Stimulated activated effector memory CD8-positive, alpha-beta T cell treated with anti-CD3 and anti-CD28 coated beads, Interleukin-12 subunit alpha, Interleukin-12 subunit beta, amount 100 ng/mL, for 72 hours (primary cell): ENCODE results near the gene GALNT7.

Source experiments
- ATAC-seq: fragments of 150-1000 bp; cut with Tn5 transposase; 2 replicates; pipeline ENCODE4 v1.10.0; 2021
- DNase-seq, 2 donors: peaks; one replicate each; pipeline ENCODE4 v3.0.0; 2021 to 2022; ENCODE audit warnings: low spot score in 2 of 2
- H3K27ac Mint-ChIP-seq: one replicate; pipeline ENCODE4 v1.8.0; 2022; ENCODE audit warnings: mild to moderate bottlenecking, mixed read lengths
- H3K36me3 Mint-ChIP-seq: one replicate; pipeline ENCODE4 v1.8.0; 2022; ENCODE audit warnings: mild to moderate bottlenecking, mixed read lengths
- H3K4me1 Mint-ChIP-seq: one replicate; pipeline ENCODE4 v1.8.0; 2022; ENCODE audit warnings: mixed read lengths
- H3K4me3 Mint-ChIP-seq: one replicate; pipeline ENCODE4 v1.8.0; 2022; ENCODE audit warnings: mild to moderate bottlenecking, mixed read lengths
- H3K9me3 Mint-ChIP-seq: one replicate; pipeline ENCODE4 v1.8.0; 2022; ENCODE audit warnings: mixed read lengths

GALNT7 gene

DNA sequence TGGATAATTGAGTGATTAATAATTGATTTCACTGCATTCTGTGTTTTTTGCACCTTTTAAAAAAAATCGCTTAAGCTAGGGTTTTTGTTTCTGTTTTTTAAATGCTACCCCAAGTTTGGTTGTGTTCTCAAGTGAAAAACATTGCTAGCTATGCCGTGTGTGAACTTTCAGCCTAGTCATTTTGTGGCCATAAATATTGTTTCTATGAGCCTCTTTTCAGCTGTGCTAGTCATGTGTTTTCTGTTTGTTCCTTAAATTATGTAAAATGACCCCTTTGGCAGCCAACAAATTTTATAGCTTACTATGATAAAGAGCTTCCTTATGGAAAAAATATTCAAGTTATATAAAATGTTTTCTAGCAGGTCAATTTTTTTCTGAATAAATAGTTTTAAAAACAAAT is 59.1 kb downstream of the GALNT7 start:
- no peaks in the 10 kb centered on the region for H3K36me3 Mint-ChIP-seq
- no peaks in the 10 kb centered on the region for H3K9me3 Mint-ChIP-seq
- no peak overlapping the region for H3K4me3 Mint-ChIP-seq
- no peak for DNase-seq
- no peak for ATAC-seq
- H3K27ac Mint-ChIP-seq, result no peak overlapping the region
- no peaks in the 10 kb centered on the region for H3K4me1 Mint-ChIP-seq

DNA sequence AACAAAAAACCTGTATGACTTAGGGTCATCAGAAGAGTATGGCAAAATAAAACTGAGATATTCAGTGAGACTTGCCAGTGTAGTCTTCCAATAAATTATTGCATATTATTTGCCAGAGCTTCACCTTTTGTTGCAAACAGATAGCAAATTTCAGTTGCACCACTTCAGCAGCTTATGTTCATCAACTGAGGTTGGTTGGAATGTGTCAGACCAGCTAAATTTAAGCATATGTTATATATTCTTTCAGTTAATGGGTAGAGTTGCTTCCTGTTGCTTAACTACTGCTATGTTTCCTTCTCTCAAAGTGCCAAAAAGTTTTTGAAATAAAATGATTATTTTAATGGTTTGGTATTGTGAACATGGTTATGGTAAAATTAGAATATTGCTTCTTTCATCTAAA is 61.5 kb downstream of the GALNT7 start:
- DNase-seq, result no peak
- no peak overlapping the region for H3K27ac Mint-ChIP-seq
- H3K4me3 Mint-ChIP-seq, result no peak overlapping the region
- no peaks in the 10 kb centered on the region for H3K36me3 Mint-ChIP-seq
- no peaks in the 10 kb centered on the region for H3K4me1 Mint-ChIP-seq
- no peaks in the 10 kb centered on the region for H3K9me3 Mint-ChIP-seq
- ATAC-seq, result no peak

DNA sequence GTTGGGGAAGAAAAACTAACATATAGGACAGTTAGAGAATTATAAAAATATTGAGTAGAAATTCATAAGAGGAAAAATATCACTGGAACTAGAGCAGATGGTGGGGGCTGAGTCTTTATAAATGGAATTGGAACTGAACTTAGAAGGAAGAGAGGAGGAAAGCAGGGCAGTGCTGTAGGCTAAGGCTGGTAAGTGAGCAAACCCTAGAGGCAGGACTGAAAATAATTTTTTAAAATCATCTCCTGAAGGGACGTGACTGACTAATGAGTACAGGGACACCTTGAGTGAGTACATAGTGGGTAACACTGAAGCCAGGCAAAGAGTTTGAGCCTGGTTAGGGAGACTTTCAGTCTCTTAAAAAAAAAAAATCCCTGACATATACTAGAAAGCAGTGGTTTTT is 63.3 kb downstream of the GALNT7 start:
- Mint-ChIP-seq H3K9me3 (no peaks in the 10 kb centered on the region), H3K4me3 (no peak overlapping the region), H3K27ac (no peak overlapping the region), H3K36me3 (no peaks in the 10 kb centered on the region), H3K4me1 (no peaks in the 10 kb centered on the region)
- ATAC-seq (peak; percentile 50), DNase-seq (no peak)

DNA sequence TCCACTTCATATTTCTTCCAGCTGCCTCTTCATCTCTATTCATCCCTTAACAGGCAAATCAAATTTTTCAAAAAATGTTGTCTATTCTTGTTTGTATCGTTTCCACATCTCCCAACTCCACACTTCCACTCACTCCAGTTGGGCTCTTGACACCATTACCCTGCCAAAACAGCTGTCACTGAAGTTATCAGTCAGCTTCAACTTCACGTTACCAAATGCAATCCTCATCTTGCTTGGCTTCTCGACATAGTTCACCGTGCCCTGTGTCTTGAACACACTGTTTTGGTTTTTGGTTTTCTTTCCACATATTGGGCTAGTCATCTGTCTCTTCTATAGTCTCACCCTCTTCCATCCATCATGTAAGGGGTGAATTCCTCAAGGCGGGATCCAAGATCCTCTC is 65.2 kb downstream of the GALNT7 start:
- ATAC-seq, result no peak
- H3K9me3 Mint-ChIP-seq, result no peaks in the 10 kb centered on the region
- H3K36me3 Mint-ChIP-seq, result no peaks in the 10 kb centered on the region
- DNase-seq, result no peak
- H3K4me1 Mint-ChIP-seq, result no peaks in the 10 kb centered on the region
- no peak overlapping the region for H3K4me3 Mint-ChIP-seq
- no peak overlapping the region for H3K27ac Mint-ChIP-seq

- Mint-ChIP-seq H3K36me3 (no peaks in the 10 kb centered on the region), H3K4me1 (no peaks in the 10 kb centered on the region), H3K27ac (no peak overlapping the region), H3K9me3 (no peaks in the 10 kb centered on the region), H3K4me3 (no peak overlapping the region)
- ATAC-seq (no peak), DNase-seq (no peak)
Observed at GRCh38 chr4:173235050-173235449, 66.4 kb downstream of the GALNT7 start.

DNA sequence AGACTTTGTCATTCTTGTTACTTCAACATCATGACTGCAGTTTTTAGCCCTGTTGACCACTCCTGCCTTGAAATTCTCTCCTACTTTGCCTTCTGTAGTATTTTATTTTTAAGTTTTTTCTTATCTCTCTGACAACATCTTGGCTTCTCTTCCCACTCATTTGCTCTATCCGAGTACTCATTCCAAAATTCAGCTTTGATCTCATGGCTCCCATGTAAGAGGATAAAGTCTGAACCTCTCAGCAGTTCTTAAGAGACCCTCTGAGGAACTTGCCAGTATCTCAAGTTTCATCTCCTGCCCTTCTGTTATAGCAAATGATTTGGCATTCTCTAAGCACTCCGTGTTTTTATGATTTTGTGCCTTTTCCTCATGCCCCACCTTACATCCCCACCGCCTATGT is 67.7 kb downstream of the GALNT7 start:
- Mint-ChIP-seq H3K27ac (no peak overlapping the region), H3K36me3 (no peaks in the 10 kb centered on the region), H3K4me3 (no peak overlapping the region), H3K9me3 (no peaks in the 10 kb centered on the region), H3K4me1 (no peaks in the 10 kb centered on the region)
- DNase-seq (no peak), ATAC-seq (no peak)

GRCh38 chr4:173237152-173237551 is 68.5 kb downstream of the GALNT7 start:
- no peaks in the 10 kb centered on the region for H3K36me3 Mint-ChIP-seq
- H3K4me3 Mint-ChIP-seq, result no peak overlapping the region
- ATAC-seq (no peak), DNase-seq (no peak)
- no peak overlapping the region for H3K27ac Mint-ChIP-seq
- no peaks in the 10 kb centered on the region for H3K4me1 Mint-ChIP-seq
- H3K9me3 Mint-ChIP-seq, result no peaks in the 10 kb centered on the region

- H3K27ac Mint-ChIP-seq, result no peak overlapping the region
- no peak overlapping the region for H3K4me3 Mint-ChIP-seq
- H3K36me3 Mint-ChIP-seq, result no peaks in the 10 kb centered on the region
- ATAC-seq (no peak), DNase-seq (no peak)
- no peaks in the 10 kb centered on the region for H3K9me3 Mint-ChIP-seq
- H3K4me1 Mint-ChIP-seq, result peaks cover 4% of the 10 kb centered on the region
Observed at GRCh38 chr4:173237762-173238161, 69.2 kb downstream of the GALNT7 start.

GRCh38 chr4:173240696-173241095 is 72.1 kb downstream of the GALNT7 start:
- ATAC-seq (no peak), DNase-seq (no peak)
- no peaks in the 10 kb centered on the region for H3K36me3 Mint-ChIP-seq
- no peak overlapping the region for H3K4me3 Mint-ChIP-seq
- peaks cover 24% of the 10 kb centered on the region for H3K4me1 Mint-ChIP-seq
- no peak overlapping the region for H3K27ac Mint-ChIP-seq
- no peaks in the 10 kb centered on the region for H3K9me3 Mint-ChIP-seq

DNA sequence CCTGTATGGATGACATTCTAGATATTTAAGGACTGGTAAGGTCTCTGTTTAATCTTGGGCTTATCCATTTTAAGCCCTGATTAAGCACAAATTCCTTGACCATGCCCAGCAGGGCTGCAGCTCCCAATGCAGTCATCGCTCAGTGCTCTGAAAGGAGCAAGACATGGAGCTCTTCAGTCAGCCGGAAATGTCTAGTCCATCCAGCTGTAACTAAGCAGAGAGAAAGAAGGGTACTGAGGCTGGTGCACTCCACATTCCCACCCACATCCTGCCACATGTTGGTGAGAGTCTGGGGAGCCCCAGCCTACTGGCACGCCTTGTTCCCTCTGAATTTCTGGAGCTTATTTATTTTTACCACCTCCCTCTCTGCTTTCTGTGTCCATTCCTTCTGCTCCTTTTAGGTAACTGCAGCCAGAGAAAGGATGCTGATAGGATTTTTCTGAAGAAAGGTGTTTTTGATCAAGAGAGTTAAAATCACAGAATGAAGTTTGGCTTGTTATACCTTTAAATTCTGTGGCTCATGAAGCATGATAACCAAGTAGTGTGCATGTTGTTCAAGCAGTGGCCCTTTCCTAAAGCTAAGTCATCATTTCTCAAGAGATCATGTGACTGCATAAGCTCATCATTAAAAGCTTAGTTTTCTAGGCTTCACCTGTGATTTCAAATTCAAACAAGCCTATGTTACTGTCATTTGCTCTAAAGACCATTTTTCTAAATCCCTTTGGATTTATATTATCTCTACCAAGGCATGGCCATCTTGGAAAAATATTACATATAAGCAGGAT is 74.0 kb downstream of the GALNT7 start:
- H3K36me3 Mint-ChIP-seq, result no peaks in the 10 kb centered on the region
- H3K4me3 Mint-ChIP-seq, result no peak overlapping the region
- ATAC-seq (no peak), DNase-seq (no peak)
- H3K9me3 Mint-ChIP-seq, result no peaks in the 10 kb centered on the region
- H3K4me1 Mint-ChIP-seq, result peaks cover 24% of the 10 kb centered on the region
- H3K27ac Mint-ChIP-seq, result no peak overlapping the region

DNA sequence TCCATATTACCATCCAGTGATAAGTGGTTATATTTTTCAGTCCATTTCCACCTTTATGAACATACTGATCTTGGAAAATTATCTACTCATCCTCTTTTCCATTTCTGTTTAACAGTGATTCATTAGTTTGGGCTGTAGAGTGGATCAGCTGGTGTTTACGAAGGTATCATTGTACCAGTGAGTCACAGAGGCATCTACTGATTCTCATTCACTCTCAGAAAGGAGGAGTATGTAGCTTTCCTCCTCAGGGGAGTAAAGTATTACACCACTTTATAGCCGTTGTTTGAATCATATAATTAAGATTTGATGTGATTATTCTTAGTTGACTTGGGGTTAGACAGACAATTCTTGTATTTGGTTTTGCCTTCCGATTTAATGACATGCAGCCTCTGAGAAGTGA is 74.7 kb downstream of the GALNT7 start:
- ATAC-seq, result no peak
- no peaks in the 10 kb centered on the region for H3K36me3 Mint-ChIP-seq
- H3K27ac Mint-ChIP-seq, result no peak overlapping the region
- no peaks in the 10 kb centered on the region for H3K9me3 Mint-ChIP-seq
- H3K4me1 Mint-ChIP-seq, result peaks cover 24% of the 10 kb centered on the region
- H3K4me3 Mint-ChIP-seq, result no peak overlapping the region
- no peak for DNase-seq

DNA sequence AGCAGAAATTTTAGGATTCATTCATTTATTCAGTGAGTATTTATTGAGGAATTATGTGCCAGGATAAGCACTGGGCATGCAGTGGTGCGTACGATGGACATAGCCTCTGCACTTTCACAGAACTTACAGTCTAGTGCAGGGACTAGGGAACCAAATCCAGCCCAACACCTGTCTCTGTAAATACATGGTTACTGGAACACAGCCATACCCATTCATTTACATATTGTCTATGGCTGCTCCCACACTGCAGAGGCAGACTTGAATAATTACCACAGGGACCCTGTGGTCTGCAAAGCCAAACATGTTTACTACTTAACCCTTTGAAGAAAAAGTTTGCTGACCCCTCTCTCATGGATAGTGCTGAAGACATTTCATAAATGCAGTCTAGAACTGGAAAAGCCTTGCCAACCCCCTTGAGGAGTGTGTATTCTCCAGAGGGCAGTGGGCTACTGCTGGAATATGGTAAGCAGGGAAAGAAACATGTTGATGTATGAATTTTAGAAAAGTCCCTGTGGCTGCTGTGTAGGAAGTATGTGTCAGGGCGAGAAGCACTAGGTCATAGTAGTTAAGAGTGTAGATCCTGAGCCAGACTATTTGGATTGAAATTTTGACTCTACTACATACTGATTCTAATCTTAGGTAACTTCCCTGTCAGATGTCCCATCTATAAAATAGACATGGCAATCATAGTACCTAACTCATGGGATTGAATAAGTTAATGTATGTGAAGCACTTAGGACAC is 75.5 kb downstream of the GALNT7 start:
- no peak for DNase-seq
- Mint-ChIP-seq H3K27ac (no peak overlapping the region), H3K4me3 (no peak overlapping the region), H3K4me1 (peaks cover 24% of the 10 kb centered on the region), H3K36me3 (no peaks in the 10 kb centered on the region), H3K9me3 (no peaks in the 10 kb centered on the region)
- peak; percentile 40 for ATAC-seq

DNA sequence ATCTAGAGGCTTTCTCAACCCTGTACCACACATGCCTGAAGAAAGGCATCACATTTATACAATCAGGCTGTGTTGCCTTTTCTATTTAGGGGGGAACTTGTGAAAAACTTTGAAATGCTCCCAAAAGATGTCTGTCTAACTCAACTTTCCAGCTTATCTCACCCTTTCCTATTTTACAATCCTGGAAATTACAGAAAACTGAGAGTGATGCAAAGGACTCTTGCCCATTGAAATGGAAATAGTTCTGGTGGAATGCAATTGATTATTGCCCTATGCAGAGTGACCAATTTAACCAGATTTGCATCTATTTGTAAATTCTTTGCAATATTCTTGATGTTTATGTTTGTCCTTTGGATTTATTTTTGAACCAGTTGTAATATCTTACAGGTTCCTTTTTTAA is 77.3 kb downstream of the GALNT7 start:
- ATAC-seq, result no peak
- peaks cover 32% of the 10 kb centered on the region for H3K4me1 Mint-ChIP-seq
- no peak overlapping the region for H3K27ac Mint-ChIP-seq
- DNase-seq, result no peak
- H3K36me3 Mint-ChIP-seq, result no peaks in the 10 kb centered on the region
- H3K9me3 Mint-ChIP-seq, result no peaks in the 10 kb centered on the region
- H3K4me3 Mint-ChIP-seq, result no peak overlapping the region

GRCh38 chr4:173246719-173247118 is 78.1 kb downstream of the GALNT7 start:
- H3K36me3 Mint-ChIP-seq, result no peaks in the 10 kb centered on the region
- H3K9me3 Mint-ChIP-seq, result no peaks in the 10 kb centered on the region
- ATAC-seq (no peak), DNase-seq (no peak)
- no peak overlapping the region for H3K27ac Mint-ChIP-seq
- H3K4me3 Mint-ChIP-seq, result no peak overlapping the region
- peaks cover 32% of the 10 kb centered on the region for H3K4me1 Mint-ChIP-seq

GRCh38 chr4:173247321-173247720 is 78.7 kb downstream of the GALNT7 start:
- H3K4me1 Mint-ChIP-seq, result peaks cover 32% of the 10 kb centered on the region

GRCh38 chr4:173248690-173249089 is 80.1 kb downstream of the GALNT7 start:
- H3K9me3 Mint-ChIP-seq, result no peaks in the 10 kb centered on the region
- peaks cover 33% of the 10 kb centered on the region for H3K4me1 Mint-ChIP-seq
- H3K27ac Mint-ChIP-seq, result no peak overlapping the region
- H3K36me3 Mint-ChIP-seq, result no peaks in the 10 kb centered on the region
- DNase-seq (no peak), ATAC-seq (no peak)
- no peak overlapping the region for H3K4me3 Mint-ChIP-seq

More at GRCh38 chr4:173247321-173247720, 78.7 kb downstream of the GALNT7 start:
- ATAC-seq (no peak), DNase-seq (no peak)
- no peaks in the 10 kb centered on the region for H3K36me3 Mint-ChIP-seq
- H3K9me3 Mint-ChIP-seq, result no peaks in the 10 kb centered on the region
- no peak overlapping the region for H3K27ac Mint-ChIP-seq
- no peak overlapping the region for H3K4me3 Mint-ChIP-seq
